Mesodermal cell (in vitro differentiated cells): ENCODE measurements around the gene KAZN.
A peak's percentile ranks its signal among the peaks of the same experiment; 100 is the strongest.

Experiments
- H3K27ac ChIP-seq: 2 replicates; pipeline ENCODE4 v1.7.0; 2013; ENCODE audit warnings: mild to moderate bottlenecking, low read depth, low read length, moderate library complexity; ENCODE audit not compliant: severe bottlenecking
- H3K36me3 ChIP-seq: 2 replicates; pipeline ENCODE4 v1.7.1; 2013; ENCODE audit warnings: mild to moderate bottlenecking, low read length, moderate library complexity; ENCODE audit not compliant: control insufficient read depth, insufficient read depth
- H3K4me1 ChIP-seq: one replicate; pipeline ENCODE4 v1.7.1; 2013; ENCODE audit warnings: mild to moderate bottlenecking, low read length; ENCODE audit not compliant: insufficient read depth, control insufficient read depth, poor library complexity, severe bottlenecking
- H3K4me3 ChIP-seq: 2 replicates; pipeline ENCODE4 v1.7.0; 2013; ENCODE audit warnings: low read length, control low read depth, mild to moderate bottlenecking; ENCODE audit not compliant: insufficient read depth, poor library complexity, severe bottlenecking; ENCODE audit errors: extremely low read depth
- H3K9me3 ChIP-seq: 2 replicates; pipeline ENCODE4 v1.7.1; 2013; ENCODE audit warnings: mild to moderate bottlenecking, low read length, moderate library complexity; ENCODE audit not compliant: control insufficient read depth
- WGBS, 2 experiments: methylation state at CpG; one replicate each; pipeline ENCODE4 v1.1.5; 2013; ENCODE audit warnings: missing lambda C conversion rate in 2 of 2; ENCODE audit not compliant: insufficient coverage in 2 of 2; 5-methylcytosine and 5-hydroxymethylcytosine counted together

Gene KAZN

DNA sequence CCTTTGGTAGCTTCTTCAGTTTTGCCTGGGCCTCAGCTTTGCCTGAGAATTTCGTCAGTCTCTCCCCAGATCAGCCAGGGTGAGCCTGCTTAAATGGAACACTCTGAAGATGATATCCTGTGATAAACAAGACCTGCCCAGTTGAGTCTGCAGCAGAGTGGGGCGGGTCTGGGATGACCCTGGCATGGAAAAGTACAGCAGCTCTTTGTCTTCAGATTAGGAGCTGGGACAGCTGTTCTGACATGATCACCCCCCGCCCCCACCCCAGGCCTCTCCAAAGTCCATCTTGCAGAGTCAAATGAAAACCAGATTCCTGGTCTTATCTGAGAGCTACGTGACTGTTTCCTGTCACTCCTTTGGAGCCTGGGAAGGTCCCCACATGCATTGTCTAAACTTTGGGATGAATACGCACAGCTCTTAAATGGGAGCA lies 552.9 kb downstream of the KAZN start:
- Histone ChIP-seq H3K4me3 (no peak overlapping the region), H3K9me3 (peaks cover 8% of the 10 kb centered on the region), H3K27ac (peak overlapping the region; percentile 93), H3K4me1 (peaks cover 21% of the 10 kb centered on the region), H3K36me3 (no peaks in the 10 kb centered on the region)
- WGBS, 2 experiments = 35 to 59% methylated on average over 2 to 4 of the region's 5 CpGs

DNA sequence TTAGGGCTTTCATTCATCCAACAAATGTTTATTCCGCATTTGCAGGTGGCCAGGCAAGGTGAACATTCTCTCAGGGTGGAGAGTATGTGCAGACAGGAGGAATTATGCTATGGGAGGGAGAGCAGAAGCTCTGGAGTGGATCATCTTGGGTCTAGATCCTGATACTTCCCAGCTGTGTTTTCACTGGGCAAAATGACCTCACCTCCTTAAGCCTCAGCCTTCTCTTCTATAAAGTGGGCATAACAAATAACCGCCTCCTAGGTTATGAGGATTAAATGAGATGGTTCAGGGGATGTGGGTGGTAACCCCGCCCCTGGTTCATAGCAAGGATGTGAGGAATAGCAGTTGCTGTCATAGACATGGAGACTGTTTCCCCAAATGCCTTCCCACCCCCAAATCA lies 553.4 kb downstream of the KAZN start:
- Histone ChIP-seq H3K9me3 (peaks cover 8% of the 10 kb centered on the region), H3K4me3 (peak overlapping the region; percentile 60), H3K36me3 (no peaks in the 10 kb centered on the region), H3K4me1 (peaks cover 16% of the 10 kb centered on the region), H3K27ac (peak overlapping the region; percentile 93)
- WGBS, 2 experiments = no CpG with 5 or more reads among the region's 3 CpGs

DNA sequence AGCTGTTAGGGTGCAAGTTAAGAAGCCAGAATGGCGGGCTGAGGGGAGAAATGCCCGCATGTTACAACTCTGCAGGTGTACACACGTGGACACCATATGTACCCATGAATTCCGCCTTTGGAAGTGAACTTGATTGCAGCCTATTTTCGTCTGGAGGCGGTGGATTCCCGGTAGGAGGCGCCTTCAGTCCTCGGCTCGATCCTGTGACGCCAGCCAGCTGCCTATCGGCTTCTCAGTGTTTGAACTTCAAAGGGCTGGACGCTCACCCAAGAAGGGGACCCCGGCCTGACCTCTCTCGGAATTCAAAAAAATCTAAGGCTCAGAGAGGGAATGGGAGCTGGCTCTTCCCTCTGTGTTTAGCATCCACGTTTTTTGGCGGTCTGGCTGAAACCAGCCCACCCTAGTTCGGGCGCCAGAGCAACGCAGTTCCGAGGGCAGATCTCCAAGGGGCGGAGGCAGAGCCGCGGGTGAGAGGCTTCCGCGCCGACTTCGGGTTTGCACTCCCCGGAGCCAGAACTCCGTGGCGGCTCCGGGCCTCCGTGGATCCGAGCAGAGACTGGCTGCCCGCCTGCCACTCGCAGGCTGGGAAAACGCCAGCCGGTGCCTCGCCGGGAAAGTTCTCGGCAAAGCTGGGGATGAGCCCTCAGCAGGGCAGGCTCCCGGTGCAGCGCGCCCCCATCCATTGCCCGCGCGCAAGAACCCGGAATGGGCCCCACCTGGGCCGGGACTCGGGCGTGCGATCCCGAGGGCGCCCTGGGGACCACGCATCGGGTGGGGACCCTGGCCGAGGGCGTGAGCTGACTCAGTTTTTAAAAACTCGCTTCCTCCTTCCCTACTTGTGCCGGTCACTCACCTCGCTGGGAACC lies 554.1 kb downstream of the KAZN start:
- H3K9me3 ChIP-seq = peaks cover 8% of the 10 kb centered on the region
- H3K27ac ChIP-seq = peak overlapping the region; percentile 93
- H3K36me3 ChIP-seq = no peaks in the 10 kb centered on the region
- WGBS, 2 experiments = 1% methylated on average over 47 to 54 of the region's 61 CpGs
- H3K4me3 ChIP-seq = peak overlapping the region; percentile 60
- H3K4me1 ChIP-seq = peaks cover 13% of the 10 kb centered on the region

DNA sequence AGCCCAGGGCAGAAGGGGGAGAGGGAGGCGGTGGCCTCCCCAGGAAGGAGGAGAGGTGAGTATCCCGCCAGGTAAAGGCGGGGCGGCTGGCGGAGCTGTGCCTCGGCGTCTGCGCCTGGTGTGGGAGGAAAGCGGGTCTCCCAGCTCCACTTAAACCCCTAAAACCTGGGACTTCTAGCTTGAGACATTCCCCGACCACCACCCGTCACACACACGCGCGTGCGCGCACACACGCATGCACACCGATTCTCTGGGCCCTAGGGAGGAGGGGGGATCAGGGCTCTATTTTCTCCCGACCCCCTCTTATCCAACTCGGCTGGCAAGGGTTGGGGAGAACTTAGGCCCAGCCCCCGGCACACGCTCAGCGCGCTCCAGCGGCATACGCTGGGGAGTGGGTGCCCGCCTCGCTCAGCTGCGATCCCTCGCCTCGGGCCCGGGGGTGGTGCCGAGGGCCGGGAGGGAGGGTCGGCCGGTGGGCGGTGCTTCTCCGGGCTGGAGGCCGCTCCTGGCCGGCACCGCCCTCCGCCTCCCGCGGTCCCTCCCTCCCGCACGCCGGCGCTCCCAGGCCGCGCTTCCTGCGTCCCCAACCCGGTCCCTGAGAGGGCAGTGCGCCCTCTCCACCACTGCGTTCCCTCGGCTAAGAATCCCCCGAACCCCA lies 554.8 kb downstream of the KAZN start, which contains the start of gene TMEM51:
TMEM51 (plus strand) TSS at position 564 of the 658 bp plus-strand sequence. CDS start 61,341 bp downstream, outside the sequence.
- H3K4me3 ChIP-seq = peak within 1 kb of the TSS; percentile 60
- WGBS, 2 experiments = 0% methylated on average over 26 to 35 of the region's 56 CpGs
- peaks cover 17% of the 10 kb centered on the region for H3K4me1 ChIP-seq
- H3K36me3 ChIP-seq = no peaks in the 10 kb centered on the region
- H3K9me3 ChIP-seq = peaks cover 8% of the 10 kb centered on the region
- peak within 1 kb of the TSS; percentile 93 for H3K27ac ChIP-seq

DNA sequence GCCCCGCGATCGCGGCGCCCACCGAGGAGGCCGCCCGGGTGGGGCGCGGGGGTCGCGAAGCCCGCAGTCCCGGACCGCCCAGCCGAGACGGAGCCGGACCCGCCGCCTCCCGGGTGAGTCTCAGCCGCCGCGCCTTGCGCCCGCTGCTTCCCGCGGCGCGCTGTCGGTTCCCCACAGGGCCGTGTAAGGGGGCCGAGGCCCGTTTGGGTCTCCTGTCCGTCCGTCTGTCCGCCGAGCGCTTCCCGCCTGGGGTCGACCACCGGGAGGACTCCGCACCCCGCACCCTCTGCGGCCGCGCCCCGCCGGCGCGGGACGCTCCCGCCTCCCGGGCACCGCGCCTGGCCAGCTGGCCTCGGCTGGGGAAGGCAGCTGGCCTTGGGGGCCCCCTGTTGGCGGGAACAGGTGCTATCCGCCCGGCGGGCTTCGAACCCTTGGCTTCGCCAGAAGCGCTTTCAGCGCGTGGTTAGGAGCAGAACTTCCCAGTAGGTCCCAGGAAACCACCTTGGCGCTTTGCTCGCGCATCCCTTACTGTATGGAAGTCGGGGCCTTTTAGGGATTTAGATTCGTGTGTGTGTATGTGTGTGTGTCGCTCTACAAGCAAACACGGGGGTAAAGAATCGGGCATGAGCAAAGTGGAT lies 555.5 kb downstream of the KAZN start:
- H3K4me3 ChIP-seq = peak overlapping the region; percentile 60
- H3K9me3 ChIP-seq = peaks cover 8% of the 10 kb centered on the region
- no peak overlapping the region for H3K27ac ChIP-seq
- WGBS, 2 experiments = 0 to 2% methylated on average over 70 to 71 of the region's 74 CpGs
- no peaks in the 10 kb centered on the region for H3K36me3 ChIP-seq
- peaks cover 23% of the 10 kb centered on the region for H3K4me1 ChIP-seq

DNA sequence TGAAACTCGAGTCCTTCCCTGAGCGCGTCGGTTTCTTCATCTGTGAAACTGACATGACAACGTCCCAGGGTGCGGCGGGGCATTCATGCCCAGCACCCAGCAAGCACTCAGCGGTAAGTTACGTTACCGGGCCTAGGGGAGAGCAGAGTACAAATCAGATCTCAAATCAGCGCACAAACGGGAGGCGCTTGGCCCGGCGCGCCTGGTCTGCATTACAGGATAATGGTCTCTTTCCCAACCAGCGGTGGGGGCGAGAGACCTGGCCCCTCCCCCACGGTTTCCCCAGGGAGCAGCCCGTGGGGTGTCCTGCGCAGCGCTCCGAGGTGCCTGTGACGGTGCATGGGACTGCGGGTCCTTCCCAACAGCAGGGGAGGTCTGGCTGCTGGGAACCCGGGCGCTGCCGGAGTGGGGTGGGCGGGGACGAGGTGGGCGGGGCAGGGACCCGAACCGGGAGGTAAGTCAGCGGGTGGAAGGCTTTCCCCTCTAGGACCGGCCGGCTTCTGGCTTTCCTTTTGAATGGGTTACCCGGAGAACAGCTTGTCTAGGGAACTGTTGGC lies 556.1 kb downstream of the KAZN start:
- peak overlapping the region; percentile 60 for H3K4me3 ChIP-seq
- H3K4me1 ChIP-seq = peaks cover 26% of the 10 kb centered on the region
- H3K27ac ChIP-seq = no peak overlapping the region

DNA sequence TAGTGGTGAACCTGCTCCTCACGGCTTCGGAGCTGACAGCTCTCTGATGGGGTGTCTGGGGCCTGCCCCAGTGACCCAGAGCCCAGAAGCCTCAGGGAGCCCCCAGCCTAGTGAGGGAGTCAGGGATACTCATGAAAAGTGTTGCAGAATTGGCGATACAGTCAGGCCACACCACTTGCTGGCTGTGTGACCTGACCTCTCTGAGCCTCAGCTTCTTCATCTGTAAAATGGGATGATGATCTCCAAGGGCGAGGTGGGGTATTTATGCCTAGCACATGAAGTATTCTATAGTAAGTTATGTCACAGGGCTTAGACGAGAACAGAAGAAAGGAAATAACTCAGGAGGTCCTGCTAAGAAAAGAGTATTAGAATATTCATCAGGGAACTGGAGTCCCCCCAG lies 556.7 kb downstream of the KAZN start:
- Histone ChIP-seq H3K4me1 (peaks cover 26% of the 10 kb centered on the region), H3K4me3 (no peak overlapping the region), H3K9me3 (peaks cover 6% of the 10 kb centered on the region), H3K27ac (no peak overlapping the region), H3K36me3 (no peaks in the 10 kb centered on the region)
- 79 to 90% methylated on average over 3 to 5 of the region's 5 CpGs for WGBS, 2 experiments

More for the DNA sequence above, 556.1 kb downstream of the KAZN start:
- Histone ChIP-seq H3K9me3 (peaks cover 8% of the 10 kb centered on the region), H3K36me3 (no peaks in the 10 kb centered on the region)
- 6% methylated on average over 26 to 32 of the region's 37 CpGs for WGBS, 2 experiments

DNA sequence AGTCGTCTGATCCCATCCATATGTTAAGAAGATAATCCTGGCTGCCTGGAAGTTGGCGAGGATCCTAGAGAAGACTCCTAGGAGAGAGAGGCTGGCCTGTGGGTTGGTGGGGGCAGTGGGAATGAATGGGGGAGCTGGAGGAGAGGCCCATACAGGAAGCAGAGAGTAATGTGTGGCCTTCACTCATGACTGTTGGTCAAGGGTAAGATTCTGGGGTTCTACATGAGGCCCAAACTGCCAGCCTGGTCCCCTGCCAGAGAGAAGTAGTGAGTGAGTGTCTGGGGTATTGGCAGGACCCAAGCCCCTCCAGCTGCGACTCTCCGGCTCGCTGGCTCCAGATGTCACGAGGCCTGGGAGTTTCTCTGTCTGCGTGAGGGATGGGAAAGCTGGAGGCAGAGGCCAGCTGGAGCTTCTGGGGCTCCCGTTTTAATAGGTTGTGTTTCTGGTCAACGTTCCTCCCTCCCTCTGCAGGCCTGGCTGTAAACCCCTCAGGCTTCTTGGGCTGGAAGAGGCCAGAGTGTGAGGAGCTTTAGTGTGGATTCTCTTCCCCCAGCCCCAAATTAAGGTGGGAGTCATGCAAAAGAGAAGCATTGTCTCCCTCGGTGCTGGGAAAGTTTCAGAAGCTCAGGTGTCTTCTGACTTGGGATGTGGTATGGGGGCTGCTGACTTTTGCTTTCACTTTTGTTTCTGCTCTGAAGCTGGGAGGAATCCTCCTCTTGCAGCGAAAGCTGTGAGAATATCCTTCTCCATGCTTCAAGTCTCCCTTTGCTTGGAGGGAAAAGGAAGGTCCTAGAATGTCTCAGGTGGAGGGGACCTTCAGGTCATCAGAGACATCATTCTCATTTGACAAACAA lies 557.6 kb downstream of the KAZN start:
- no peak overlapping the region for H3K4me3 ChIP-seq
- peaks cover 22% of the 10 kb centered on the region for H3K4me1 ChIP-seq
- 76 to 83% methylated on average over 4 to 9 of the region's 11 CpGs for WGBS, 2 experiments
- H3K9me3 ChIP-seq = no peaks in the 10 kb centered on the region
- no peak overlapping the region for H3K27ac ChIP-seq
- no peaks in the 10 kb centered on the region for H3K36me3 ChIP-seq

DNA sequence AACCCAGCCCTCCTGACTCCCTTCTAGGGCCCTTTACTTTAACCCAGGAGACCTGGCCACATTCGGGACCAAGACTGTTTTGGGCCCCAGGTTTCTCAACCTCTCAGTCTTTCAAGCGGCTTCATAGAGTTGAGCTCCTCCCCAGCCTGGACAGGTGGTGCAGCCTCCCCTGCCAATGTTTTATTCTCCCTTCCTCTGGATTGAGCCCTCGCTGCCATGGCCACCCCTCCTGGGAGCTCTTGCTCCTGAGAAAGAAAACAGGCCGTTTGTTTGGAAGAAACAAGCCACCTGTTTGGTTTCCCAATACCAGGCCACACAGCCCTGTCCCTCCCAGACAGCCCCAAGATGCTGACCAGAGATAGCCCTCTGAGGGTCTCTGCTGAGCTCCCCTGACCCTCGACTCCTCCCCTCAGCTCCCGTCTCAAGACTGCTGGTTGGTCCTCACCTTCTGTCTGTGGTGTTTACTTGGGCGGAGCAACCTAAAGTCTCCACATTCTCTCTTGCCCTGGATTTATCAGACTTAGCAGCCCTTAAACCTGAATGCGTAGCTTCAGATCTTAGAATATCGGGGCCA lies 558.4 kb downstream of the KAZN start:
- Histone ChIP-seq H3K27ac (no peak overlapping the region), H3K9me3 (no peaks in the 10 kb centered on the region), H3K36me3 (no peaks in the 10 kb centered on the region), H3K4me3 (no peak overlapping the region), H3K4me1 (peaks cover 16% of the 10 kb centered on the region)
- WGBS, 2 experiments = 84 to 87% methylated on average over 6 to 9 of the region's 9 CpGs
